GM23248 (cell line): ENCODE measurements around the gene PHIP.

Experiments
- EZH2 ChIP-seq: fragments of 200-600 bp; sonication (generic); IDR thresholded peaks from 2 replicates; pipeline ENCODE4 v1.6.1; 2018; ENCODE audit warnings: antibody characterized with exemption, mild to moderate bottlenecking; ENCODE audit not compliant: insufficient read depth, poor library complexity, severe bottlenecking
- EZH2phosphoT487 ChIP-seq: fragments of 200-600 bp; sonication (generic); IDR thresholded peaks from 2 replicates; pipeline ENCODE4 v1.6.1; 2018; ENCODE audit warnings: antibody characterized with exemption, moderate library complexity, mild to moderate bottlenecking, low read depth; ENCODE audit not compliant: insufficient read depth

DNA sequence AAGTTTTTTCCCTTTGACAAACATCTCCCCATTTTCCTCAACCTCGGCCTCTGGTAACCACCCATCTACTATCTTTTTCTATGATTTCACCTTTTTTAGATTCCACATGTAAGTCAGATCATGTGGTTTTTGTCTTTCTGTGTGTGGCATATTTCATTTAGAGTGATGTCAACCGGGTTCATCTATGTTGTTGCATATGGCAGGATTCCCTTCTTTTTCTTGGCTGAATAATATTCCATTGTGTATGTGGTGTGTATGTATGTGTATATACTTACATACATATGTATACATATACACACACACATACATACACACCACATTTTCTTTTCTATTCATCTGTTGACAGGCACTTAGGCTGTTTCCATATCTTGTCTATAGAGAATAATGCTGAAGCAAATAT is 22.2 kb upstream of the PHIP start:
- TF ChIP-seq EZH2 (no peak), EZH2phosphoT487 (no peak)
